WI38 (cell line): Measurements from ENCODE around the gene TAS1R3.
"Not testable (repeated sequence)": the region's sequence is repeated elsewhere in the genome, so short reads cannot be mapped to it uniquely, and the experiment has no call there.

Source experiments
- H3K4me3 ChIP-seq: 2 replicates; pipeline ENCODE4 v1.5.1; 2011; ENCODE audit warnings: low read depth, mild to moderate bottlenecking, control low read depth, low read length
- CTCF ChIP-seq: IDR thresholded peaks from 2 replicates; pipeline ENCODE4 v1.5.1; 2012; ENCODE audit warnings: low read depth, mild to moderate bottlenecking, control low read depth, low read length

TAS1R3 gene

GRCh38 chr1:1312450-1313314, 18.4 kb upstream of the TAS1R3 start:
- no peak overlapping the region for H3K4me3 ChIP-seq
- no peak for TF ChIP-seq CTCF

GRCh38 chr1:1313500-1314236, 17.4 kb upstream of the TAS1R3 start:
- no peak for TF ChIP-seq CTCF
- no peak overlapping the region for H3K4me3 ChIP-seq

- no peak for TF ChIP-seq CTCF
- H3K4me3 ChIP-seq, result no peak overlapping the region
Measured at GRCh38 chr1:1314237-1314586, 16.9 kb upstream of the TAS1R3 start.

- no peak for TF ChIP-seq CTCF
- no peak overlapping the region for H3K4me3 ChIP-seq
Measured at GRCh38 chr1:1314678-1315335, 16.3 kb upstream of the TAS1R3 start.

GRCh38 chr1:1315435-1315954, 15.6 kb upstream of the TAS1R3 start:
- TF ChIP-seq CTCF, result no peak
- H3K4me3 ChIP-seq, result no peak overlapping the region

GRCh38 chr1:1316199-1316598, 14.9 kb upstream of the TAS1R3 start:
- H3K4me3 ChIP-seq, result not testable (repeated sequence)

- no peak for TF ChIP-seq CTCF
- no peak overlapping the region for H3K4me3 ChIP-seq
Measured at GRCh38 chr1:1317420-1317819, 13.7 kb upstream of the TAS1R3 start.
